HL-60 (cell line): ENCODE results near the gene GRID2.

Experiments
- DNase-seq, 2 experiments: peaks; one replicate each; pipeline ENCODE4 v3.0.0-alpha.2; 2010 to 2020; ENCODE audit warnings: low read depth in 1 of 2, low spot score in 1 of 2
- H3K27ac ChIP-seq: fragments of 250-450 bp; sonication (Bioruptor Pico); replicated peaks from 2 replicates; pipeline ENCODE4 v1.5.1; 2020; ENCODE audit warnings: mild to moderate bottlenecking, moderate library complexity
- H3K27me3 ChIP-seq: fragments of 250-450 bp; sonication (Bioruptor Pico); 2 replicates; pipeline ENCODE4 v1.5.1; 2021; ENCODE audit warnings: mild to moderate bottlenecking, moderate library complexity; ENCODE audit not compliant: insufficient read depth, poor library complexity, severe bottlenecking
- H3K4me3 ChIP-seq: replicated peaks from 2 replicates; pipeline ENCODE4 v1.5.1; 2011; ENCODE audit warnings: mild to moderate bottlenecking, control low read depth, low read length; ENCODE audit not compliant: insufficient read depth
- GABPA ChIP-seq: IDR thresholded peaks from 2 replicates; pipeline ENCODE4 v1.6.1; 2012; ENCODE audit warnings: low read depth
- POLR2AphosphoS5 ChIP-seq: IDR thresholded peaks from 2 replicates; pipeline ENCODE4 v1.6.1; 2012; ENCODE audit warnings: low read depth
- SPI1 ChIP-seq: IDR thresholded peaks from 2 replicates; pipeline ENCODE4 v1.6.1; 2012; ENCODE audit warnings: low read depth, mild to moderate bottlenecking, borderline replicate concordance
- TF ChIP-seq, protein P1 (sequence below): IDR thresholded peaks from 2 replicates; pipeline ENCODE4 v1.6.1; 2012; ENCODE audit warnings: low read depth; ENCODE audit not compliant: insufficient replicate concordance
- TF ChIP-seq, protein P2 (sequence below): IDR thresholded peaks from one replicate; pipeline ENCODE4 v1.5.1; 2011; ENCODE audit warnings: low read length, control low read depth, inconsistent platforms; ENCODE audit not compliant: insufficient read depth

GRID2 gene

DNA sequence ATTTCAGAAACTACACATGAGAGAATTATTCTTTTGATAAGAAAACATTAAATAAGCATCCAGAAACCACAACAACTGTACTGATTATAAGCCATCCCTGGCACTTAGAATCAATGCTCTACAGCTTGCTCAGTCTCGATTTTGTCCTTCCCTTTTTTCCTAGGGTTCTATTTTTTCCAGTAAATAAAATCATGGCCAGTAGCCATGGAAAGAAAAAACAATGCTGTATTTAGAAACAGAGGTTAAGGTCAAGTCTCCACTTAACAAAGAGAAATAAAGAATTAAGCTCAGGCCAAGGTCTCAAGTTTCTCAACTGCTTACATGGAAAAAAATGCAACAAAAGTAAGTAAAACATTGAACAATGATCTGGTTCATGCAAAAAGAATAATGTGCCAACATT, 38.7 kb upstream of the GRID2 start:
- Histone ChIP-seq H3K27ac (no peak overlapping the region), H3K4me3 (no peak overlapping the region), H3K27me3 (no peaks in the 10 kb centered on the region)
- DNase-seq, result no peak
- TF ChIP-seq, protein P1, sequence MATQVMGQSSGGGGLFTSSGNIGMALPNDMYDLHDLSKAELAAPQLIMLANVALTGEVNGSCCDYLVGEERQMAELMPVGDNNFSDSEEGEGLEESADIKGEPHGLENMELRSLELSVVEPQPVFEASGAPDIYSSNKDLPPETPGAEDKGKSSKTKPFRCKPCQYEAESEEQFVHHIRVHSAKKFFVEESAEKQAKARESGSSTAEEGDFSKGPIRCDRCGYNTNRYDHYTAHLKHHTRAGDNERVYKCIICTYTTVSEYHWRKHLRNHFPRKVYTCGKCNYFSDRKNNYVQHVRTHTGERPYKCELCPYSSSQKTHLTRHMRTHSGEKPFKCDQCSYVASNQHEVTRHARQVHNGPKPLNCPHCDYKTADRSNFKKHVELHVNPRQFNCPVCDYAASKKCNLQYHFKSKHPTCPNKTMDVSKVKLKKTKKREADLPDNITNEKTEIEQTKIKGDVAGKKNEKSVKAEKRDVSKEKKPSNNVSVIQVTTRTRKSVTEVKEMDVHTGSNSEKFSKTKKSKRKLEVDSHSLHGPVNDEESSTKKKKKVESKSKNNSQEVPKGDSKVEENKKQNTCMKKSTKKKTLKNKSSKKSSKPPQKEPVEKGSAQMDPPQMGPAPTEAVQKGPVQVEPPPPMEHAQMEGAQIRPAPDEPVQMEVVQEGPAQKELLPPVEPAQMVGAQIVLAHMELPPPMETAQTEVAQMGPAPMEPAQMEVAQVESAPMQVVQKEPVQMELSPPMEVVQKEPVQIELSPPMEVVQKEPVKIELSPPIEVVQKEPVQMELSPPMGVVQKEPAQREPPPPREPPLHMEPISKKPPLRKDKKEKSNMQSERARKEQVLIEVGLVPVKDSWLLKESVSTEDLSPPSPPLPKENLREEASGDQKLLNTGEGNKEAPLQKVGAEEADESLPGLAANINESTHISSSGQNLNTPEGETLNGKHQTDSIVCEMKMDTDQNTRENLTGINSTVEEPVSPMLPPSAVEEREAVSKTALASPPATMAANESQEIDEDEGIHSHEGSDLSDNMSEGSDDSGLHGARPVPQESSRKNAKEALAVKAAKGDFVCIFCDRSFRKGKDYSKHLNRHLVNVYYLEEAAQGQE, result no peak
- TF ChIP-seq SPI1 (no peak), POLR2AphosphoS5 (no peak)
- TF ChIP-seq, protein P2, sequence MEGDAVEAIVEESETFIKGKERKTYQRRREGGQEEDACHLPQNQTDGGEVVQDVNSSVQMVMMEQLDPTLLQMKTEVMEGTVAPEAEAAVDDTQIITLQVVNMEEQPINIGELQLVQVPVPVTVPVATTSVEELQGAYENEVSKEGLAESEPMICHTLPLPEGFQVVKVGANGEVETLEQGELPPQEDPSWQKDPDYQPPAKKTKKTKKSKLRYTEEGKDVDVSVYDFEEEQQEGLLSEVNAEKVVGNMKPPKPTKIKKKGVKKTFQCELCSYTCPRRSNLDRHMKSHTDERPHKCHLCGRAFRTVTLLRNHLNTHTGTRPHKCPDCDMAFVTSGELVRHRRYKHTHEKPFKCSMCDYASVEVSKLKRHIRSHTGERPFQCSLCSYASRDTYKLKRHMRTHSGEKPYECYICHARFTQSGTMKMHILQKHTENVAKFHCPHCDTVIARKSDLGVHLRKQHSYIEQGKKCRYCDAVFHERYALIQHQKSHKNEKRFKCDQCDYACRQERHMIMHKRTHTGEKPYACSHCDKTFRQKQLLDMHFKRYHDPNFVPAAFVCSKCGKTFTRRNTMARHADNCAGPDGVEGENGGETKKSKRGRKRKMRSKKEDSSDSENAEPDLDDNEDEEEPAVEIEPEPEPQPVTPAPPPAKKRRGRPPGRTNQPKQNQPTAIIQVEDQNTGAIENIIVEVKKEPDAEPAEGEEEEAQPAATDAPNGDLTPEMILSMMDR, result no peak

DNA sequence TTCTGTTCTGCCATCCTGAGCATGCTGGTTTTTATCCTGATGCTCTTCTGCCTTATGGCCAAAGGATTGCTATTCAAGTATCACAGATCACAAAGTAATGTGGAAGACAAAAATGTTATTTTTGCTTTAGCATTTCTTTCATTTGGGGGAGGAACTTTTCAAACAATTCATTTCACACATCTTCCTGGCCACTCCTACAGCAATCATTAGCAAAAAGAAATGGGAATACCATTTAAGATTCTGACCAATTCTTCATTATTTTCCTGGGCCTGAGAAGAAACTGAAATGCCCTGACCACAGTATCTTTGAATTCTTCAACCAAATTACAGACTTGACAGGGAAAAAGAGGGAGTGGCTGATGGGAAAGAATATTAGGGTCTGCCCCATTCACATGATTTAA, 38.0 kb upstream of the GRID2 start:
- Histone ChIP-seq H3K4me3 (no peak overlapping the region), H3K27me3 (no peaks in the 10 kb centered on the region), H3K27ac (no peak overlapping the region)
- no peak for DNase-seq
- TF ChIP-seq POLR2AphosphoS5, result no peak
- TF ChIP-seq, protein P1, result no peak
- no peak for TF ChIP-seq SPI1
- no peak for TF ChIP-seq GABPA
- TF ChIP-seq, protein P2, result no peak

DNA sequence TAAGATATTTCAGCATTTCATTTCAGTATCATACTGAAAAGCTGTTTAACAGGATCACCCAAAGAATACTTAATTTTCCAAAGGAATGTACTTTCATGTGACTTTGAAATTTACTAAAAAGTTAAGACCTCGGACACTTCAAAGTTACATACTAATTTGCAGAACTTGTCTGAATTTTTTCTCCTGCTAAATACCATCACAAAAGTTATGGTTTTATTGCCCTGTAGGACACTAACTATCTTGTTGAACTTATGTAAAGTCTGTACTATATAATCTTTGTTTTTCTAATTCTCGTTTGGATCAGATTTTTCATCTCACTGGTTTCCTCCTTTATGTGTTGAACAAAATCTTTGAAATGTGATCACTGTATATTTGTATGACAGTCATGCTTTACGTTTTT, 37.2 kb upstream of the GRID2 start:
- TF ChIP-seq, protein P2, result no peak
- no peak for TF ChIP-seq SPI1
- no peak for DNase-seq
- no peak overlapping the region for H3K4me3 ChIP-seq
- no peaks in the 10 kb centered on the region for H3K27me3 ChIP-seq
- H3K27ac ChIP-seq, result no peak overlapping the region

DNA sequence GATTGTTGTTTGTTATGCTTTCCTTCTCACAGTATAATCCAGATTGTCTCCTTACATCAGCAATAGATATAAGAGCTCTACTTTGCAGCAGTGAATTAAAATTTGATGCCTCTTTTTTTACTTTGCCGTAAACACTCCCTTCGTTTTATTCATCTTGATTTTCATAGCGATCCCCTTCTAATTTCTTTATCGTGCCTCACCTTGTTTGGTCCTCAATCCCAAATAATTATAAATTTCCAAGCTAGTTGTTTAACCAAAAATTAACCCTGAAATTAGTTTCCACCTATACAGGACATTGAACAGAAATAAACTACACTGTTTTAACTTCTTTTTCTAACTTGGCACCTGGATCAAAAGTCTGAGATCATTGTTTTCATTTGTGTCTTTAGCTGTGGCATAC, 35.1 kb upstream of the GRID2 start:
- Histone ChIP-seq H3K4me3 (no peak overlapping the region), H3K27me3 (no peaks in the 10 kb centered on the region), H3K27ac (no peak overlapping the region)
- no peak for DNase-seq
- TF ChIP-seq SPI1 (no peak), POLR2AphosphoS5 (no peak), GABPA (no peak)
- TF ChIP-seq, protein P1, result no peak
- TF ChIP-seq, protein P2, result no peak
